Neural crest cell (in vitro differentiated cells): Measurements from ENCODE around the gene SSBP3. TPM values are rescaled to one million over a fixed set of nuclear protein-coding genes. Genes with fewer than 3 reads are reported as not detected.
A peak's percentile ranks its signal among the peaks of the same experiment; 100 is the strongest.

ENCODE experiments used
- DNase-seq: peaks from one replicate; pipeline ENCODE4 v3.0.0; 2021; ENCODE audit warnings: low read depth, mixed read lengths, low spot score
- H3K27ac Mint-ChIP-seq: one replicate; pipeline ENCODE4 v1.8.0; 2021; ENCODE audit warnings: mild to moderate bottlenecking, mixed read lengths; ENCODE audit not compliant: unreplicated experiment
- H3K27me3 Mint-ChIP-seq: 2 replicates; pipeline ENCODE4 v1.8.0; 2021; ENCODE audit warnings: low read depth, mild to moderate bottlenecking, mixed read lengths
- H3K36me3 Mint-ChIP-seq: 2 replicates; pipeline ENCODE4 v1.8.0; 2021; ENCODE audit warnings: low read depth, mild to moderate bottlenecking, mixed read lengths
- H3K4me1 Mint-ChIP-seq: 2 replicates; pipeline ENCODE4 v1.8.0; 2021; ENCODE audit warnings: mixed read lengths
- H3K4me3 Mint-ChIP-seq: one replicate; pipeline ENCODE4 v1.8.0; 2021; ENCODE audit warnings: mild to moderate bottlenecking, mixed read lengths
- H3K9me3 Mint-ChIP-seq: 2 replicates; pipeline ENCODE4 v1.8.0; 2021; ENCODE audit warnings: mixed read lengths
- CTCF ChIP-seq: fragments of 200-600 bp; sonication (generic); conservative IDR thresholded peaks from 2 replicates; pipeline ENCODE4 v1.5.0; 2021; ENCODE audit warnings: antibody characterized with exemption, mild to moderate bottlenecking
- total RNA-seq: library from RNA; stranded (reverse); gene quantifications from 2 replicates; pipeline ENCODE4 v1.2.1, GENCODE V29; 2021

The SSBP3 gene
- total RNA-seq, 1 donor from 2014 or later = 94.3 TPM

- no peak overlapping the region for H3K27ac Mint-ChIP-seq
- H3K9me3 Mint-ChIP-seq = no peaks in the 10 kb centered on the region
- DNase-seq = no peak
- no peak for TF ChIP-seq CTCF
- no peaks in the 10 kb centered on the region for H3K27me3 Mint-ChIP-seq
- no peak overlapping the region for H3K4me3 Mint-ChIP-seq
- peaks cover 8% of the 10 kb centered on the region for H3K36me3 Mint-ChIP-seq
- peaks cover 9% of the 10 kb centered on the region for H3K4me1 Mint-ChIP-seq
Observed at GRCh38 chr1:54245501-54245900, 160.7 kb downstream of the SSBP3 start.

- no peak for DNase-seq
- Mint-ChIP-seq H3K27me3 (no peaks in the 10 kb centered on the region), H3K9me3 (no peaks in the 10 kb centered on the region), H3K4me1 (peaks cover 5% of the 10 kb centered on the region), H3K27ac (no peak overlapping the region), H3K36me3 (peaks cover 8% of the 10 kb centered on the region), H3K4me3 (peak overlapping the region; percentile 17)
- no peak for TF ChIP-seq CTCF
Observed at GRCh38 chr1:54244655-54245054, 161.5 kb downstream of the SSBP3 start.

DNA sequence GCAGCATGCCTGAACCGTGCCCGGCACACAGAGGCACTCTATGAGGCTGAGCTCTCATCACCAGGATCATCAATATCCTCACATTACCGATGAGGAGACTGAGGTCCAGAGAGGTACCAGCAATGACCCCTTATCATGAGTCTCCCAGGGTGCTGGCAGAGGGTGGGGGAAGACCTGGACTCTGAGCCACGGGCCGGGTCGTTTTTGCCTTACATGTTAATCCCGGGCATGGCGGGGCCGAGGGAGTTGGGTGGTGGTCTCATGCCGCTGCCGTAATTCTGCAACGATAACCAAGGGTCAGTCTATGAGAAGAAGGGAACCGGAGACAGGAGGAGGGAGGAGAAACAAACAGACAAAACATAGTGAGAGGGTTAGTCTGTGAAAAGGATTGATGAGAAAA is 163.2 kb downstream of the SSBP3 start:
- Mint-ChIP-seq H3K27me3 (no peaks in the 10 kb centered on the region), H3K27ac (peak overlapping the region; percentile 92), H3K36me3 (peaks cover 10% of the 10 kb centered on the region), H3K4me1 (peaks cover 5% of the 10 kb centered on the region), H3K4me3 (no peak overlapping the region), H3K9me3 (no peaks in the 10 kb centered on the region)
- DNase-seq = no peak
- no peak for TF ChIP-seq CTCF

DNA sequence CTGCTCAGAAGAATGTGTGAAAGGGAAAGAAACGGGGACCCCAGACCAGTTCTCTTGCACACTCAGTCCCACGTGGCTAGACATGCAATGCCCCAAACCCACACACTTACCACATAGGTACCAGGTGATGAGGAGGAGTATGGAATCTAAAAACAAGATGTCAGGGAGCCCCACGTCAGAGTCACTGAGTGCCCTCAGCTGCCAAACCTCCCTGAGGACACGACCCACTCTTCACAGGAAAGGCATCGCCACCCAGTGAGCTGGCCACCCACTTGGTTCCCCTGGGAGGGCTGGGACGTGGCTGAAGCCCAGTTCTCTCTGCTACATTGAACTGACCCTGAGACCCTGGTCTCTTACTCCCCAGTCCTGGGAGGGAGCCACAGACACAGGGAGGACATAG is 164.8 kb downstream of the SSBP3 start:
- Mint-ChIP-seq H3K9me3 (no peaks in the 10 kb centered on the region), H3K36me3 (peaks cover 18% of the 10 kb centered on the region), H3K27ac (no peak overlapping the region), H3K4me1 (peaks cover 5% of the 10 kb centered on the region), H3K4me3 (no peak overlapping the region), H3K27me3 (no peaks in the 10 kb centered on the region)
- DNase-seq = no peak
- no peak for TF ChIP-seq CTCF

DNA sequence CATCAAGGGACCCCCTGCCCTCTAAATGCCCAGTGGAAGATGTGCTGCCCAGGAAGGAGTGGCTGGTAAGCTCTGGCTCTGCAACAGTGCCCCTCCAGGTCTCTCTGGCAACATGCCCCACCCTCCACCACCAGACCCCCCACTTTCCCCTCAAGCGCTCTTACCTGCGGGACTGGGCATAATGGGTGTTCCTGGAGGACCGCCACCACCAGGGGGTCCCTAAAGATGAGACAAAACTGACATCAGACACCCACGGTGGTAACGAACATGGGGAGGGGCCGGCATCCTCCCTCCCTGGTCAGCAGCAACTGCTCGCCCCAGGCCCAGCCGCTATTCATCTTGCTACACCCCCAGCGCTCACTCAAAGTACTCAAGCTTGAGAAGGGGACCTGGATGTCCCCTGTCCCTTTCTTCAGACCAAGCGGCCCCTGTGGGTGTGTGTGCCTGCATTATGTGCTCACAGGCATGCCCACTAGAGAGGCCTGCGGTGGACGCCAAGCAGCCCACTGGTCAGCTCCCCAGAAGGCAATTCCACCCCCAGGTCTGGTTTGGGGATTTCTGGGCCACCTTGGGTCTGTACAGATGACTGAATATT is 165.4 kb downstream of the SSBP3 start:
- H3K27ac Mint-ChIP-seq = no peak overlapping the region
- no peak for DNase-seq
- H3K36me3 Mint-ChIP-seq = peaks cover 18% of the 10 kb centered on the region
- no peak for TF ChIP-seq CTCF
- H3K4me1 Mint-ChIP-seq = peaks cover 5% of the 10 kb centered on the region
- H3K9me3 Mint-ChIP-seq = no peaks in the 10 kb centered on the region
- no peak overlapping the region for H3K4me3 Mint-ChIP-seq
- no peaks in the 10 kb centered on the region for H3K27me3 Mint-ChIP-seq
